Bronchial epithelial cell (primary cell): ENCODE measurements around the gene ANXA11. TPM values are rescaled to one million over a fixed set of nuclear protein-coding genes. Genes with fewer than 3 reads are reported as not detected.
A peak's percentile ranks its signal among the peaks of the same experiment; 100 is the strongest.

Experiments
- DNase-seq: peaks from one replicate; pipeline ENCODE4 v3.0.0-alpha.2; 2010; ENCODE audit warnings: low read depth
- FAIRE-seq: peaks from 2 replicates; lab custom pipeline; 2011; peaks lifted over from hg19 to GRCh38; lab: Jason Lieb, UNC
- H3K27me3 ChIP-seq: 2 replicates; pipeline ENCODE4 v1.5.1; 2011; ENCODE audit warnings: low read length; ENCODE audit not compliant: control insufficient read depth, insufficient read depth
- H3K36me3 ChIP-seq: 2 replicates; pipeline ENCODE4 v1.5.1; 2011; ENCODE audit warnings: low read length; ENCODE audit not compliant: control insufficient read depth, insufficient read depth
- H3K4me3 ChIP-seq: 2 replicates; pipeline ENCODE4 v1.5.1; 2011; ENCODE audit warnings: mild to moderate bottlenecking, low read depth, low read length, control low read depth
- CTCF ChIP-seq: IDR thresholded peaks from 2 replicates; pipeline ENCODE4 v1.5.1; 2011; ENCODE audit warnings: mild to moderate bottlenecking, moderate library complexity, low read length, control low read depth, inconsistent platforms; ENCODE audit not compliant: insufficient read depth, severe bottlenecking
- total RNA-seq: library from RNA; depleted of rRNA; stranded (reverse); fragments of >200 nt; gene quantifications from 2 replicates; pipeline ENCODE4 v1.2.1, GENCODE V29; 2014

Gene ANXA11
- total RNA-seq, 1 donor from 2014 or later = 22.1 TPM

GRCh38 chr10:80194373-80195045 lies 10.8 kb downstream of the ANXA11 start:
- TF ChIP-seq CTCF = no peak
- FAIRE-seq (no peak), DNase-seq (no peak)
- no peaks in the 10 kb centered on the region for H3K27me3 ChIP-seq
- peaks cover 4% of the 10 kb centered on the region for H3K36me3 ChIP-seq
- no peak overlapping the region for H3K4me3 ChIP-seq

- FAIRE-seq = no peak
- TF ChIP-seq CTCF = no peak
- H3K27me3 ChIP-seq = no peaks in the 10 kb centered on the region
- no peak for DNase-seq
- H3K36me3 ChIP-seq = peaks cover 2% of the 10 kb centered on the region
- no peak overlapping the region for H3K4me3 ChIP-seq
These were observed 12.8 kb downstream of the ANXA11 start for GRCh38 chr10:80192553-80192952.

GRCh38 chr10:80191589-80192270 lies 13.6 kb downstream of the ANXA11 start:
- Histone ChIP-seq H3K27me3 (no peaks in the 10 kb centered on the region), H3K4me3 (no peak overlapping the region), H3K36me3 (peaks cover 2% of the 10 kb centered on the region)
- no peak for TF ChIP-seq CTCF
- FAIRE-seq = no peak
- DNase-seq = peak; percentile 88

GRCh38 chr10:80188713-80189112 lies 16.6 kb downstream of the ANXA11 start:
- no peaks in the 10 kb centered on the region for H3K36me3 ChIP-seq
- no peak for DNase-seq
- no peak overlapping the region for H3K4me3 ChIP-seq
- FAIRE-seq = no peak
- no peaks in the 10 kb centered on the region for H3K27me3 ChIP-seq
- TF ChIP-seq CTCF = no peak

GRCh38 chr10:80187465-80188409 lies 17.6 kb downstream of the ANXA11 start:
- Histone ChIP-seq H3K4me3 (no peak overlapping the region), H3K27me3 (no peaks in the 10 kb centered on the region), H3K36me3 (peaks cover 2% of the 10 kb centered on the region)
- no peak for TF ChIP-seq CTCF
- FAIRE-seq (no peak), DNase-seq (no peak)
